HG03378 (cell line): ENCODE data around the gene CASZ1.

ENCODE experiments used
- ATAC-seq: cut with Tn5 transposase; IDR thresholded peaks from one replicate; pipeline ENCODE4 v1.9.1; 2021; ENCODE audit warnings: mild to moderate bottlenecking, moderate library complexity; ENCODE audit not compliant: unreplicated experiment

Gene CASZ1, protein sequence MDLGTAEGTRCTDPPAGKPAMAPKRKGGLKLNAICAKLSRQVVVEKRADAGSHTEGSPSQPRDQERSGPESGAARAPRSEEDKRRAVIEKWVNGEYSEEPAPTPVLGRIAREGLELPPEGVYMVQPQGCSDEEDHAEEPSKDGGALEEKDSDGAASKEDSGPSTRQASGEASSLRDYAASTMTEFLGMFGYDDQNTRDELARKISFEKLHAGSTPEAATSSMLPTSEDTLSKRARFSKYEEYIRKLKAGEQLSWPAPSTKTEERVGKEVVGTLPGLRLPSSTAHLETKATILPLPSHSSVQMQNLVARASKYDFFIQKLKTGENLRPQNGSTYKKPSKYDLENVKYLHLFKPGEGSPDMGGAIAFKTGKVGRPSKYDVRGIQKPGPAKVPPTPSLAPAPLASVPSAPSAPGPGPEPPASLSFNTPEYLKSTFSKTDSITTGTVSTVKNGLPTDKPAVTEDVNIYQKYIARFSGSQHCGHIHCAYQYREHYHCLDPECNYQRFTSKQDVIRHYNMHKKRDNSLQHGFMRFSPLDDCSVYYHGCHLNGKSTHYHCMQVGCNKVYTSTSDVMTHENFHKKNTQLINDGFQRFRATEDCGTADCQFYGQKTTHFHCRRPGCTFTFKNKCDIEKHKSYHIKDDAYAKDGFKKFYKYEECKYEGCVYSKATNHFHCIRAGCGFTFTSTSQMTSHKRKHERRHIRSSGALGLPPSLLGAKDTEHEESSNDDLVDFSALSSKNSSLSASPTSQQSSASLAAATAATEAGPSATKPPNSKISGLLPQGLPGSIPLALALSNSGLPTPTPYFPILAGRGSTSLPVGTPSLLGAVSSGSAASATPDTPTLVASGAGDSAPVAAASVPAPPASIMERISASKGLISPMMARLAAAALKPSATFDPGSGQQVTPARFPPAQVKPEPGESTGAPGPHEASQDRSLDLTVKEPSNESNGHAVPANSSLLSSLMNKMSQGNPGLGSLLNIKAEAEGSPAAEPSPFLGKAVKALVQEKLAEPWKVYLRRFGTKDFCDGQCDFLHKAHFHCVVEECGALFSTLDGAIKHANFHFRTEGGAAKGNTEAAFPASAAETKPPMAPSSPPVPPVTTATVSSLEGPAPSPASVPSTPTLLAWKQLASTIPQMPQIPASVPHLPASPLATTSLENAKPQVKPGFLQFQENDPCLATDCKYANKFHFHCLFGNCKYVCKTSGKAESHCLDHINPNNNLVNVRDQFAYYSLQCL (N-terminal part only)

DNA sequence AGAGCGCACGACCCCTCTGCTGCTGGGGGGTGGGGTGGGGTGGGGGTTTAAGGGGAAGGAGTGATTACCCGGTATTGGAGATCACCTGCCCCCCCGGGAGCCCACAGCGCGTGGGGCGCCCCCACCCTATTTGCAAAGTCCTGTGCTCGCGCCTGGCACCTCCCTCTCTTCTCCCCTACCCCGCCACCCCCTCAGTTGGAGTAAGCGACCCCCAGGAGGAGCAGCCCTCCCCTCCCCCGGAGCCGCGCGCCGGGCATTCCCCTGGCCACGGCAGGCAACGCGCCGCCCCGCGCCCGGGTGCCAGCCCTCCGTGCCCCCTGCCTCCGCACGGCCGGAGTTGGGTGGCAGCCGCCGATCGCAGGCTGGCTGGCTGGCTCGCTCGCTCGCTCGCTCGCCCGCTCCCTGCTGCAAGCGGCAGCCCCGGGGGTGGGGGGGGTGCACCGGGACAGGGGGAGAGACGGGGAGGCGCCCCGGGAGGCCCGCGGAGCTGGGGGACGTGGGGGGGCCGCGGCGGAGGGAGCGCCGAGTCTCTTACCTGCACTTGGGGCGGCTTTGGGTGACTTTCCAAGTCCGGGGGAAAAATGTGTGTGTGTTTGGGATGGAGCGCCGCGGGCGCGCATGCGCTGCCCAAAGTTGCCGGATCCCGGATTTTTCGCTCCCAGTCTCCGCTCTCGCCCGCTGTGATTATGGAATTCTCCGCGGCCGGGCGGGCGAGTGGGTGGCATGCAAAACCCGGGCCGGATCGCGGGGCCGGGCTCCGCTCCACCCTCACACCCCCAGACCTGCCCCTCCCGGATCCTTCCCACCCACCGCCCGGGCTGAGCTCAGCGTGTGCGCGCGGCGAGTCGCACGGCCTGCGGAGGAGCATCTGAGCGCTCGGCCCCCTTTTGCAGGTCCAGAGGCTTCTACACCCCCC lies at the start of gene CASZ1:
Gene CASZ1 (minus strand): TSS at position 618 of the 916 bp plus-strand sequence. CDS start 102,757 bp downstream, outside the sequence.
- no peak for ATAC-seq

DNA sequence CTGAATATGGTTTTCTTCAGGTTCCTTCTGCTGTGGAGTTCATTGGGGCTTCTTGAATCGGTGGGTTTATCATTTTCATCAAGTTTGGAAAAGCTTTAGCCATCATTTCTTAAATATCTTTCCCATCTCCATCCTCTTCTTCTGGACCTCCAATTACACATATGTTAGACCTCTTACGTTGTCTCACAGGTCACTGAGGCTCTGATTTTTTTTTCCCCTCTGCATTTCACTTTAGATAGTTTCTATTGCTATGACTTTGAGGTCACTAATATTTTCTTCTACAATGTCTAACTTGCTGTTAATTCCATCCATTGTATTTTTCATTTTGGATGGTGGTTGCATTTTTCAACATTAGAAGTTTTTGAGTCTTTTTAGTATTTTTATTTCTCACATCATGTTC lies 47.3 kb upstream of the CASZ1 start:
- ATAC-seq: no peak

DNA sequence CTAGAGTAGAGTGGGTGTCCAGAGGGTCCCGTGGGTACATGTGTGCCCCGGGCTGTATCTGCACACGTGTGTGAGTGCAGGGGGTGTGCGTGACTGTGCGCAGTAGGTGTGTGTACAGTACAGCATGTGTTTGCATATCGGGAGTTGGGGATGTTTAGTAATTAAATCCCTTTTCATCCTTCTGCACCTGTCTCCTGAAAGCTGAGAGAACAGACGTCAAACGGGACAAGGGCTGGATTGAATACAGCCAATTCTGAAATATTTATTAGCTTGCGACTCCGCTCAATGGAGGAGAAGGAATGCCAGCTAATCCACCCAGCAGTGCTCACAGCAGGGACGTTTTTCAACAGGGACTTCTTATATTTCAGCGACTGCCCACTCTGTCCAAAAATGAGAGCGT lies 44.7 kb upstream of the CASZ1 start:
- ATAC-seq: no peak

DNA sequence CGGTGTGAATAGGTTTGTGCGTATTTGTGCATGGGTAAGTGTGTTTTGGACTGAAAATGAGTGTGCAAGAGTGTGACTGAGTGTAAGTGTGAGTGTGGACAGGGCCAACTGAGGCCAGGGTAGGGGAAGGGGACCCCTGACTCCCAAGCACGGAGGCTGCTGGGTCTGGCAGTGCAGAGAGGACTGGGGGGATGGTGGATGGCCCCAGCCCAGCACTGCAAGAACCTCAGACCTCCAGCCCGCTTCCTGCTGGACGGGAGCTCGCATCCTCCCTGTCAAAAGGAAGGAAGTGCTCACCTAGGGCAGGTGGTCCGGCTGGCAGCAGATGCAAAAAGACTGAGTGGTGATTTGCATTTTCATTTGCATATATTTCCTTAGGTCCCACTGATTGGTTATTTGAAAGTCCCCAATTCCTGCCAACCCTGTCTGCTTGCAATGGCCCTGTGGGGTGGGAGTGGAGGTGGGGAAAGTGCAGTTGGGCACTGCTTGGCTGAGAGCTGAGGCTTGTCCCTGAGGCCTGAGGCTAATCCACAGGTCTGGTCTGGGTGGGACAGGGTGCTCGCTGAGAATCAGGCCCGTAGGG lies 42.8 kb upstream of the CASZ1 start:
- no peak for ATAC-seq

DNA sequence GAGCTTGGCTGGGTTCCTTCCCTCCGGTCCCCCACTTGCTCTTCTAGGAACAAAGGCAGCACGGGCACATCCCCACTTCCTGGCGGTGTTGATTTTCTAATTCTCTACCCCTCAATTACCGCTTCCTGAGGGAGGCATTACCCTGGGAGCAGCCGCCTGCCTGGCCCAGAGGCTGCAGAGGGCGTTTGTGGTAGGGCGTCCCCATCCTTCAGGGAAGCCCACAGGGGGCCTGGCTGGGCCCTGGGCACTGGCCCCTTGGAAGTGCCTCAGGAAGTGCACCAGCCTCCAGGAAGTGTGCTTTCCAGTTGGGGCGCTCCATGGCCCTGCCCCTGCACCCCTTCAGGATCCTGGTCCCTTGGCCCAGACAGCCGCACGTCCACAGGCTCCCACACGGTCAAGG lies 42.1 kb upstream of the CASZ1 start:
- ATAC-seq: no peak

DNA sequence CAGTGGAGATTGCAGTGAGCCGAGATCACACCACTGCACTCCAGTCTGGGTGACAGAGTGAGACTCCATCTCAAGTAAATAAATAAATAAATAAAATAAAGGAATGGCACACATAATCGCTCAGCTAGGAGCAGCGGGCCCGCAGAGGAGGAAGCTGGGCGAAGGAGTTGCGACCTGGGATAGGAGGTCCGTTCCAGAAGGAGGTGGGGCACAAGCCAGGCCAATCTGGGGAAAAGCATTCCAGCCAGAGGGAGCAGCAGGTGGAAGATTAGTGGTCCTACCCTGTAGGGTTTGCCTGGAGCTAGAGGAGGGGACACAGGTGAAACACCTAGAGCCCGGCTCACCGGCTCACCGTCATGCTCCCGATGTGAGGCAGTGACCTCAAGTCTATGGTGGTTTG lies 40.3 kb upstream of the CASZ1 start:
- no peak for ATAC-seq

DNA sequence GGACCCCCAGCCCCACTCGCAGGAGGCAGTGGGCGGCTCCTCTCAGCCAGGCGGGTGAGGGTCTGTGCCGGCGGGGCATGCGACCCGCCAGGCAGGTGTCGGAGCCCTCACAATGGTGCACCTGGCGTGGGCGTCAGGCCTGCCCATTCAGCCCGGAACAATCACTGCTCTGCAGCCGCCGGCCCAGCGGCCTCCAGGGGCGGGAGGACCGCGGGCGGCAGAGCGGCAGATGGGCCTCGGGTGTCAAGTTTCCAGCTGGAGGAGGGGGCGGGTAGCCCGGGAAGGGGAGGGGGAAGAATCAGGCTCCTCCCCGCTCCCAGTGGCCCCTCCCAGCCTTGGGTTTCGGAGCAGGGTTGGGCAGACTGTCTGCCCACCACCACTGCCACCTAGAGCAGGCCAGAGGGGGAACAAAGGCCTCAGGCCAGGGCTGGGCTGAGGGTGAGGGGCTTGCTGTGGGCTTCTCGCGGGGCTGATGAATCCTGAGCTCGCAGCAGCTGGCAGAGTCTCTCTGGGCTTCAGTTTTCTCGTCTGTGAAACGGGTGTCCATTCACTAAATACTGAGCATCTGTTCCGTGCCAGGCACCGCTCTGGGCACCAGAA lies 39.5 kb upstream of the CASZ1 start:
- ATAC-seq: no peak

DNA sequence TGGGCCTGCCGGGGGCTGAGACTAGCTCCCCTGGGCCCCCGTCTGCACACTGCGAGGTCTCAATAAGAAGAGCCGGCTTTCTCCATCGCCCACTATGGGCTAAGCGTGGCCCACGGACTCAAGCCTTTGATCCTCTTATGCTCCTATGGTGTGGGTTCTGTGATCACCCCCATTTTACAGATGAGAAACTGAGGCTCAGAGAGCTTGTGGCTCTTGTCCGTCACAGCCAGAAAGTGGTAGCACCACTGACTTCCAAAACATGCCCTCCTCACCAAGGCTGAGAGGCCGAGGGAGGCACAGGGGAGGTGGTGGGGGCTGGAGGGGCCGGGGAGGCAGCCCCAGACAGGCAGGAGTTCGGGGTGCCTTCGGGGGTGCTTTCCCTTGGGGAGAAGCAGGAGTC lies 39.0 kb upstream of the CASZ1 start:
- ATAC-seq: no peak

DNA sequence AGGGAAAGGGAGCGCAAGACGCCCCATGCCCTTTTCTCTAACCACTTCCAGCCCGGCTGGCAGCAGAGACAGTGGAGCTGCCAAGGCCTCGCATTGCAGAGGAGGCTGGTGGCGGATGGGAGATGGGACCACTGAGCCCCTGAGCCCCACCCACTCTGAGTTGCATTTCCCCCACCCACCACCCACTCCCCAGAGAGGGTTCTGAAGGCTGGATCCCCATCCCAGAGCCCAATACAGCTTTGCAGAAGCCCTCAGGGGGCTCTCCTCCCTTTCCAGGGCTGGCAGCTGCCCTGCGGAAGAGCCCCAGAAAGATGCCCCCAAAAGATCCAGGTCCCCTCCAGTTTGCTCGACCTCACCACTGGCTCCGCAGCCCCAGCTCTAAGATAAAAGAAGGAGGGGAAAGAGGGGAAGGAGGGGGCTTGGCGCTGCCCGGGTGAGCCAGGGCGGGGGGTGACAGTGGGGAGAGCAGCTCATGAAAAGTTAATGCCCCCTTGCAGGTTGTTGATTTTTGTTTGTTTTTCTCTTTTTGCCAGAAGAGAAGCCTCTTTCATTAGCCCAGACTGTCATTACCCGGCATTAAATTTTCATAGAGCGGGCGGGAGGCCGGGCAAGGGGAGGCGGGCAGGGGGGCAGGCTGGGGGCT lies 38.4 kb upstream of the CASZ1 start:
- ATAC-seq: no peak

DNA sequence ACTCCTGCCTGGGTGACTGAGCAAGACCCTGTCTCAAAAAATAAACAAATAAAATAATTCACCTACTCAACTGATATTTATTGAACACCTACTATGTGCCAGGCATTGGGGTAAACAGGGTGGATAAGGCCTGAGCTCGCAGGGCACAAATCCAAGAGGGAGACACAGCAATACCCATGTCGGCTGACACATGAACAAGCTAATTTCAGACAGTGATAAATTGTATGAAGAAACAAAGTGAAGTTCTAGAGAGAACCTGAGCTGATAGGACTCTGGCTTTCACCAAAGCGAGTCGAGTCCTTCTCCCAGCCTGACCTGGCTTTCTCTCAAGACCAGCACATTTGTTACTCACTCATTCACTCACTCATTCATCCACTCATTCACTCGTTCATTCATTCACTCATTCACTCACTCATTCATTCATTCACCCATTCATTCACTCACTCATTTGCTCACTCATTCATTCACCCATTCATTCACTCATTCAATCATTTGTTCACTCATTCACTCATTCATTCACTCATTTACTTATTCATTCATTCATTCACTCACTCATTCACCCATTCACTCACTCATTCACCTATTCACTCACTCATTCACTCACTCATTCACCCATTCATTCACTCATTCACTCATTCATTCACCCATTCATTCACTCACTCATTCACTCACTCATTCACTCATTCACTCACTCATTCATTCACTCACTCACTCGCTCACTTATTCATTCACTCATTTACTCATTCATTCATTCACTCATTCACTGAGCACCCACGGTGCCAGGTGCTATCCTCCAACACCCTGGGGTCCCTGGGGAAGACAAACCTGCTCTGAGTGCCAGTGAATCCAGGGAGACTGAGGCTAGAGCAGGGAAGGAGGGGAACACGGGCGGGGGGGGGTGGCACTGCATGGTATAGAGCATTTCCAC lies 37.4 kb upstream of the CASZ1 start:
- ATAC-seq: no peak

DNA sequence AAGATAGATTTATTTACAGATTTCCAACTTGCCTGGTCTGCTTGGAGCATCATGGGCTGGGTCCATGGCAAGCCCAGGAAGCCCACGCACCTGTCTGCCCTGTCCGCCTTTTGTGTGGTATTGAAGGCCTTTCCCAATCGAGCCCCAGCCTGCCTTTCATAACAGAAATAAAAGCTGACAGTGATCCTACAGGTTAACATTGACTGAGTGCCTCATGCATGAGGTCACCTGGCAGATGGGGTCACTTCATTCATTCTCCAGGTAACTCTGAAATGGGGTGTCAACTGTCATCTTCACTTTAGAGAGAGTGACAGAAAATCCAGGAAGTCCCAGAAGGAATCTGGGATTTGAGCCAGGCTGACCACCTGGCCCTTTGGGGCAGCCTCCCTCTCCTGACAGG lies 36.3 kb upstream of the CASZ1 start:
- no peak for ATAC-seq

DNA sequence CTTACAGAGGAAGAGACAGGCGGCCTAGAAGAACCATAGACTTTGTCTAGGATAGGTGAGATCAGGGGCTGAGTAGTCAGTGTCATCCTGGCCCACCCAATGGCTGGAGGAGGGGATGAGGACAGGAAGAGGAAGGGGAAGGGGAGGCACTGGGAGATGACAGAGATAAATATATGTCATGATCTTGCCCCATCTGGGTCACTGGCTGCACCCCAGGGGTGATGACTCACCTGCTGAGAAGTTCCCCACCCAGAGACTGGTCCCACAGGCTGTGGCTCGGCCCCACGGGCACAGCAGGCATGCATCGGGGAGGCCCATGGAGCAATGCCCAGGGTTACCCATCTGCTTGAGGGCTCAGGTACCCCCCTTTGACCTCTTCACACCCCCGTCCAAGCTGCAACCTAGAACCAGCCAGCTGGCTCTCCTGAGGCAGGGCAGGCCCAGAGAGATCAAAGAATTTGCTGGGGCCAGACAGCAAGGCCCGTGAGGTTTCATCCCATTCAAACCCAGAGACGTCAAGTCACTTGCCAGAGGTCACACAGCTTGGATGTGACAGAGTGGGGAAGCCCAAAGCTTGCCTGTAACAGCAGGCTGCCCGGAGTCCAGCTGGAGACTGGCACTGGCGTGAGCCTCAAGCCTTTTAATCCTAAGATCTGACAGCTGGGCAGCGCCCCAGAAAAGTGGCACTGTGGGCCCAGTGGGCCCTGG lies 34.7 kb upstream of the CASZ1 start:
- no peak for ATAC-seq

DNA sequence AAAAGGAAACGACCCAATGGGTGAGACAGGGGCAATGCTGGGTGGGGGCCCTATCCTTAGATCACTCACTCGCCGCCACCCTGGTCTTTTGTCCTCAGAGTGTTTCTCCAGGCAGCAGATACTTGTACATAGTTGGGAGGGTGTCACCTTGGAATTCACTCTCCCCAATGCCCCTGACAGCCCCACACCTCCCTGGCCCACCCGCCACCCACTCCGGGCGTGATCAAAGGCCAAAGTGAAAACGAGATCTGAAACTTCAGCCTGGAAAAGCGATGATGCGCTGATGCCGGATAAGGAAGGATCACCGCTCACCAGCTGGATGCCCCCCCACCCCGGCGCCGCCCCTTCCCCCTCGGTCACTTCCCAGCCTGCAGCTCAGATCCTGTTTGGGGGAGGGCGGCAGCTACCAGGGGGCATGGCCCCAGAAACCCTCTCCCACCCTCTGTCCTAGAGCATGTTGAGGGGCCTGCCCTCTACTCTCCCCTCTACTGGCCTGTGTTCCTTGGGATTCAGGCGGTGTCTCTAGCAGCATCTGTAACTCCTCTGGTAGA lies 33.6 kb upstream of the CASZ1 start:
- no peak for ATAC-seq

DNA sequence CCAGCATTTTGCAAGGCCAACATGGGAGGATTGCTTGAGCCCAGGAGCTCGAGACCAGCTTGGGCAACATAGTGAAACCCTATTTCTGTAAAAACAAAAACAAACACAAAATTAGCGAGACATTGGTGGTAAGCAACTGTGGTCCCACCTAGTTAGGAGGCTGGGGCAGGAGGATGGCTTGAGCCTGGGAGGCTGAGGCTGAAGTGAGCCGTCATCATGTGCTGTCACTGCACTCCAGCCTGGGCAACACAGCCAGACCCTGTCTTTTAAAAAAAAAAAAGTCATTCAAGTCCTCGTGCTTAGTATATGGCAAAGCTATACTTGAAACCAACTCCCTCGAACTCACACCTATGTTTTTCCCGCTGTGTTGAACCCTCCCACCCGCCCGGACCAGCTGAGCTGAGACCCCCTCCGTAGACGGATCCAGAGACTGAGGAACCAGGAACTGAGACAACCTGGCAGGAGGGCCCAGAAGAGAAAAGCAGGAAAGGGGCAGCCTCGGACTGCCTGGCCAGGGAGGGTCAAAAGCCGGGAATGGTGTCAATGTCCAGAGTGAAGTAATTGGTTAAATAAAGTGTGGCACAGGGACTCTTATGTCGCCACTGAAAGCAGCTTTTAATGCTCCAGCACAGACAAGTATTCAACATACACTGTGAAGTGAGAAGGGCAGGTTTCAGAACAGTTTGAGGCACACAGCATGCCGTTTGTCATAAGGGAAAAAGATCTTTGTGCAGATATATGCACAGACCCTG lies 32.8 kb upstream of the CASZ1 start:
- ATAC-seq: no peak

DNA sequence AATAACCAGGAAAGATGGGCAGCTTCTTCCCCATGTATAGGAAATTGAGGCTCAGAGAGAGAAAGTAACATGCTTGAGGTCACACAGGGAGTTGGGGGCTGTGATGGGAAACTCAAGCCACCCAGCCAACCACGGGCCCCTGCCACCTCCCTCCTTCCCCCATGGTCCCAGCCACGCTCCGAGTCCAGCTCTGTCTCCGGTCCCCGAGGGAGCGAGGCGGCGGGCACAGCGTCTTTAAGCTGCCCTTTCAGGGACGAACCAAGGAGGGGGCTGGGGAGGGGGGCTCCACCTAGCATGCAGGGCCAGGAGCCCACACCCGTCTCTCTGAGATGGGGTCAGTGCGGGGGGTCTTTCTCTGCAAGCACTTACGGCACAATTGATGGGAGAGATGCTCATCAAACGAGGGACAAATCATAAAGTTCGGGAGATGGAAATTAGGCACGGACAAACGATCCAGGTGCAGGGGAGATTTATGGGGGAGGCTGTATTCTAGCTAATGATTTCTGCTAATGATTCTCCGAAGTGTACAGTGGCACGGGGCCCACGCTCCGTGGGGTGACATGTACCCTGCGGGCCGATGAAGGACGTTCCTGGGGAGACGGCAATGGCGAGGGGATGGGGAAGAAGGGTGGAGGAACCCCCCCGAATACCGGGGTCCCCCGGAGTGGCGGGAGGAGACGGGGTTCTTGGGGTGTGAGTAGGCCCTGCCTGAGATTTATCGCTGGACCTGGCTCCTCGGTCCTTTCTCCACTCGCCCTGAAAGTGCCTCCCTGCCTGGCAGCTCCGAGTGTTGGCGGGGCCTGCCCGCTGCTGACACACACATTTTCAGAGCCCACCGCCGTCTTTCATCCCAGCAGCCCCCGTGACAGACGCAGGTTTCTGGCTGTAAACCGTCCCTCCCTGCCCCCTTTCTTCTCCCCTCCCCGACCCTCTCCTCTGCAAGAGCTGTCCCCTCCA lies 31.2 kb upstream of the CASZ1 start:
- no peak for ATAC-seq
